Raji (cell line): ENCODE measurements around the gene IFNGR1.

Source experiments
- POLR2A ChIP-seq: IDR thresholded peaks from 2 replicates; pipeline ENCODE4 v1.6.1; 2011; ENCODE audit warnings: low read depth, low read length, control low read depth; ENCODE audit not compliant: insufficient read depth

Gene IFNGR1

GRCh38 chr6:137218917-137219663 is at the start of gene IFNGR1:
IFNGR1 (minus strand) TSS chr6:137219385; CDS start chr6:137219327, 58 bp downstream.
- peak; percentile 94 for TF ChIP-seq POLR2A

- TF ChIP-seq POLR2A = no peak
Measured at GRCh38 chr6:137268911-137269310, 49.7 kb upstream of the IFNGR1 start.

- TF ChIP-seq POLR2A = no peak
Measured at GRCh38 chr6:137266309-137266586, 47.1 kb upstream of the IFNGR1 start.

DNA sequence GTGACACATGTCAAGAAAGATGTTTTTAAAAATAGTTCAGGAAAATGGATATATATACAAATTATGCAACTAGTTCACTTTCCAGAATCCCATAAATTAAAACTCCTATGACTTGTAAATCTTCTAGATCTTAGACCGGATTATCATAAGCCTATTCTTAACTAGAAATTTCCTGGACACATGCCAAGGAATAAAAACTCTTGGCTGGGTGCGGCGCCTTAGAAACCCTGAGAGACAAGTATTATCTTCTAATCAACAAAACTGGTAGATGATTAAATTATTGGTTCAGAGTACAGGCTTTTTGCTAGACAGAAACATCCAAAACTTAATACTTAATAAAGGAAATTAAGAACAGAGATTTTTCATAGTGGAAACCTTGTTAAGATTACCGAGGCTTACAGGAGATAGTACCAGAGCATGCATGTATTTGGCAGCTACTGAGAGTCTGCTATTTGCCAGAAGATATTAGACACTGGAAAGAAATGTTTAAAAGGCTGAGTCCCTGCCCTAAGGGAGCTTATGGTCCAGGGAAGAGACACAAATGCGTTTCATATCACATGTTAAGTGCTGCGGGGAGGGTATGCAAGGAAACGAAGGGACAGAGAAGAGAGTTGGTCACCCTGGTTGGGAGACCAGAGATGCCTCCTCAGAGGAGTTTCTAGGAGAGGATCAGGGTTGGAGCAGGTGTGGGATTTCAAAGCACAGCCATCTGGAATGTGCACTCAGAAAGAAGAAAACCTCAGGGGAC is 46.5 kb upstream of the IFNGR1 start:
- no peak for TF ChIP-seq POLR2A

DNA sequence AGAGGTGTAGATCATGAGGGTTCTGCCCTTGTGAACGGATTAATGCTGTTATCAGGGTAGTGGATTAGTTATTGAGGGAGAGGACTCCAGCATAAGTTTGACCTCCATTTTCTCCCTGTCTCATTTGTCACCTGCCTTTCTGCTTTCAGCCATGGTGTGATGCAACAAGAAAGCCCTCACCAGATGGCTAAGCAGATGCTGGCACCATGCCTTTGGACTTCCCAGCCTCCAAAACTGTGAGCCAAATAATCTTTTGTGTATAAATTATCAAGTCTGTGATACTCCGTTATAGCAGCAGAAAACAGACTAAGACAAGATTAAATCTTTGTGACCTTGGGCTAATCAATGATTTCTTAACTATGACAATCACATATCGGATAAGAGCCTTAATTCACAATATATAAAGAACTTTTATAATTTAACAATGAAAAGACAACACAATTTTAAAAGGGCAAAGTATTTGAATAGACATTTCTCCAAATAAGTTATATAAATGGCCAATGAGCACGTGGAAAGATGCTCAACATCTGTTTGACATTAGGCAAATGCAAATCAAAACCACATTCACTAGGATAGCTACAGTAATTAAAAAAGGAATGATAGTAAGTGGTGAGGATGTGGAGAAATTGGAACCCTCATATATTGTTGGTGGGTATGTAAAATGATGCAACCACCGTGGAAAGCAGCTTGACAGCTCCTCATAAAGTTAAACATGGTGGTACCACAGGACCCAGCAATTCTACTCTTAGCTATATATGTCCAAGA is 45.3 kb upstream of the IFNGR1 start:
- no peak for TF ChIP-seq POLR2A

DNA sequence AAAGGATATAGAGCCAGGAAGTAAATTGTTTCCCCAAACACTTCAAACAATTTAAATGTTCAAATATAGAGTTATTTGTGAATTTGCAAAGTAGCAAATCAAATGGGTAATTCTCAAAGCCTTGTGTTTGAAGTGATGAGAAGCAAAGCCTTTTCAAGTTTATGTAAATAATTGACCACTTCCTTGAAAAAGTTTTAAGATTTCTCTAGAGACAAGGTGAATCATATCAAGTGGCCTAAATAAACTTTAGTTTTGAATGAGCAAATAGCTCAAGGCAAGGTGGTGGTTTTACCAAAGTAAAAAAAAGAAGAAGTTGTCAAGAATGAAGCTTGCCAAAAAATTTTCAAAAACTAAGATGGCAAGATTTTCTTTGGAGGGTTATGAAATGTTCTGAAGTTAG is 42.6 kb upstream of the IFNGR1 start:
- no peak for TF ChIP-seq POLR2A

DNA sequence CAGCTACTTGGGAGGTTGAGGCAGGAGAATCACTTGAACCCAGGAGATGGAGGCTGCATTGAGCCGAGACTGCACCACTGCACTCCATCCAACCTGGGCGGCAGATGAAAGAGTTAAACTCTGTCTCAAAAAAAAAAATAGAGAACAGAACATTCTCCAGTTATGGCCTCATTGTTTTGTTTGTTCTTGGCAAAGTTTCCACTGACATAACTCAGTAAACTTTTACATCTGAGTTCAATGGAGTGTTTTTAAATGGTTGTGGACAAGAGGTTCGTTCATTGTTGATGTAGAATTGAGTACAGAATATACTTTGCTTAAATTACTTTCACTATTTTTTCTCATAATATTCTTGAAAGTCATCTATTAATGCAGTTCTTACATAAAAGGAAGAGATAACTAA is 42.2 kb upstream of the IFNGR1 start:
- TF ChIP-seq POLR2A = no peak

- TF ChIP-seq POLR2A = no peak
Measured at GRCh38 chr6:137260217-137260616, 41.0 kb upstream of the IFNGR1 start.

DNA sequence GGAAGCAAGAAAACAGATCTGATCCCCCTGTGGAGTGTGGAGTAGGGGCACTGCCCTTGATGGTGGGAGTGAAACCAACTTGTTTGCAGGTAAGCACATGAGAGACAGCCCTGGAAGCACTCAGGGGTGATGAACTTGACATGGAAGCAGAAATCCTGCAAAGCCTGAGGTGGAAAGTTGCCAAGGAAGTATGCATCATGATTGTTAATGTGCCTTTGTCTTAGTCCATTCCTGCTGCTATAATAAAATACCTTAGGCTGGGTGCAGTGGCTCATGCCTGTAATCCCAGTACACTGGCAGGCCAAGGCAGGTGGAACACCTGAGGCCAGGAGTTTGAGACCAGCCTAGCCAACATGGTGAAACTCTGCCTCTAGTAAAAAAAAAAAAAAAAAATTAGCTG is 40.2 kb upstream of the IFNGR1 start:
- TF ChIP-seq POLR2A = no peak

GRCh38 chr6:137258170-137258569 is 39.0 kb upstream of the IFNGR1 start:
- TF ChIP-seq POLR2A = no peak

DNA sequence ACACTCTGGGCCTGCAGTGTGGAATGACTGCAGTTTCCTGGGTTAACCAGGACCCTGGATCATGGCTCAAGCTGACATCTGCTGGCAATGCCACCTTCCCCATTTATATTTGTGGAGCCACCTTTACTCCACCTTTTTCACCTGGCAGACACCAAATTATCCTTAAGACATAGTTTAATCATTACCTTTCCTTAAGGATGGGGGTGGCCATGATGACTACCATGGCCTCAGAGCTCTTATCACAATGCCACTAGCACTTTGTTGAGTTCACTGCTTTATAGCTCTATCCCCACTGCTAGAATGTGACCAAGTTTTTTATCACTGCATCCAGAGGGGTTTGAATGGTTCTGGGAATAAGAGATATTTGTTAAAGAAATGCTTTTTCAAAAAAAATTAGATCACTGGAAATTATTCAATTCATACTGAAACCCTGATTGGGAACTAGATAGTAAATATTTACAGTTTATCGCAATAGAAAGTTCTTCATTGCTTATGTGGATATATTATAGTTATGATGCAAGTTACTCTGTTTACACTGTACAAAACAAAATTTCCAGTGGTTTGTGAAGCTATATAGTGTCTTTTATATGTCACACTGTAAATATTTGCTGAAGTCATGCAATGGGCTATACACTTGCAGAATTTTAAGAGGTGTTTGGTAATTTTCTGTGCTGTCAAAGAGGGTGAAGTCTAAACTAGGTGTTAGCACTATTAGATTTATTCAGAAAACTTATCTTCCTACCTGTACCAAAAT is 37.3 kb upstream of the IFNGR1 start:
- TF ChIP-seq POLR2A = no peak

DNA sequence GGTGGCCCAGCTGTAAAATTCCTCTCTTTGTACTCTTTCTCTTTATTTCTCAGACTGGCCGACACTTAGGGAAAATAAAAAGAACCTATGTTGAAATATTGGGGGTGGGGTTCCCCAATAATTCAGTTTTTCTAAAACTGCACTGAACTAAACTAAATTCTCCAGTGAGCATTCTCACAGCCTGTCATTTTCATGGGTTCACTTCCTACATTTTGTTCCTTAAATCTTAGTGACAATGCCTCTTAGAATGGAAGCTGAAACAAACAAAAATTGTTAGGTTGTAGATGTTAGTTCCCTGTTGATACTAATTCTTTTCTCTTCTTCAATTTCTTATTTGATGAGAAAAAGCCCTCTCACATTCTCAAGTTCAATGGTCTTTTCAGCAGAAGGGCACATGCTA is 35.8 kb upstream of the IFNGR1 start:
- no peak for TF ChIP-seq POLR2A

- TF ChIP-seq POLR2A = no peak
Measured at GRCh38 chr6:137248702-137249101, 29.5 kb upstream of the IFNGR1 start.

- no peak for TF ChIP-seq POLR2A
Measured at GRCh38 chr6:137247724-137248123, 28.5 kb upstream of the IFNGR1 start.

DNA sequence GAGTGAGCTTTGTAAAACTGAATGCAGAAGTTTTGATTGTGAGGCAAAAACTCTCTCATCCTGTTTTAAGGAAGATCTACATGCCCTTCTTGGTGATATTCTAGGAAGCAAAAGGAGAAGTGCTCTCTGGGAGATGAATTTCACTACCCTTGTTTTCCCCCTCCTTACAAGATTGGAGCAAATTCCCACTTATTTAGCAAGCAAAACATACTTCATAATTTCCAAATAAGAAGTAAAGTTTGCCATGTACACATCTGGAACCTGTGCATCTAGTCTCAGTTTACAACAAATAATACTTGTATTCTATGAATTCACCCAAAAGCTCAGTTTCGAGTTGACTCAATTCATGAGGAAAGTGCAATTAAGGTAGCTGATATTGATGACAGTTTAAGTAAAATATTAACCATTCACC is 27.6 kb upstream of the IFNGR1 start:
- no peak for TF ChIP-seq POLR2A
